Measurements from ENCODE around the gene SLC22A7.

DNA sequence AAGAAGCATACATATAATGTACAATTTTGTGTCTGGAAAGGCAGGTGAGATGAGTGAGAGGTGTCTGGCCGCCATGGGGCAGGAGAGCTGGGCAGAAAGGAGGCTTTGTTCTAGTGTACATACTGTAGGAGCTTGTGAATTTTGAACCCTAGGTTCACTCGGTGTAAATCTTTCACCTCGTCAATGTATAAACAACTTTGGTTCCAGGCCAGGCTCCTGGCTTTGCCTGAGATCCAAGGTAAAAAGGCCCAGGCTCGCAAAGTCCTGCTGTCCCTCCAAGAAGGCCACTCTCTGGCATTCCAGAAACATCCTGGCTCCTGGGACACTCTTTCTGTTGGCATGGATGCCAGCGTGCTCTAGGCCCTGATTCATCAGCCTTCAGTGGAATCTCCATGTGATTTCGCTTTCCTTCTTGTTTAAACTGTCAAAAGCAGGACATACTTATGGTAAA is 7.1 kb upstream of the SLC22A7 start:
- TF ChIP-seq, protein P1, sequence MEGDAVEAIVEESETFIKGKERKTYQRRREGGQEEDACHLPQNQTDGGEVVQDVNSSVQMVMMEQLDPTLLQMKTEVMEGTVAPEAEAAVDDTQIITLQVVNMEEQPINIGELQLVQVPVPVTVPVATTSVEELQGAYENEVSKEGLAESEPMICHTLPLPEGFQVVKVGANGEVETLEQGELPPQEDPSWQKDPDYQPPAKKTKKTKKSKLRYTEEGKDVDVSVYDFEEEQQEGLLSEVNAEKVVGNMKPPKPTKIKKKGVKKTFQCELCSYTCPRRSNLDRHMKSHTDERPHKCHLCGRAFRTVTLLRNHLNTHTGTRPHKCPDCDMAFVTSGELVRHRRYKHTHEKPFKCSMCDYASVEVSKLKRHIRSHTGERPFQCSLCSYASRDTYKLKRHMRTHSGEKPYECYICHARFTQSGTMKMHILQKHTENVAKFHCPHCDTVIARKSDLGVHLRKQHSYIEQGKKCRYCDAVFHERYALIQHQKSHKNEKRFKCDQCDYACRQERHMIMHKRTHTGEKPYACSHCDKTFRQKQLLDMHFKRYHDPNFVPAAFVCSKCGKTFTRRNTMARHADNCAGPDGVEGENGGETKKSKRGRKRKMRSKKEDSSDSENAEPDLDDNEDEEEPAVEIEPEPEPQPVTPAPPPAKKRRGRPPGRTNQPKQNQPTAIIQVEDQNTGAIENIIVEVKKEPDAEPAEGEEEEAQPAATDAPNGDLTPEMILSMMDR (IDR thresholded peaks at IDR 0.05; ENCODE audit: poor library complexity, severe bottlenecking) = no peak
- TF ChIP-seq EZH2 (IDR thresholded peaks at IDR 0.05; ENCODE audit: borderline replicate concordance, insufficient read depth, low read length, poor library complexity, severe bottlenecking) = no peak
- no peak for TF ChIP-seq EP300 (conservative IDR thresholded peaks at IDR 0.05; ENCODE audit: poor library complexity, severe bottlenecking)
- no peak for TF ChIP-seq TAF1 (IDR thresholded peaks at IDR 0.05; ENCODE audit: low read depth)
- TF ChIP-seq, protein P2, sequence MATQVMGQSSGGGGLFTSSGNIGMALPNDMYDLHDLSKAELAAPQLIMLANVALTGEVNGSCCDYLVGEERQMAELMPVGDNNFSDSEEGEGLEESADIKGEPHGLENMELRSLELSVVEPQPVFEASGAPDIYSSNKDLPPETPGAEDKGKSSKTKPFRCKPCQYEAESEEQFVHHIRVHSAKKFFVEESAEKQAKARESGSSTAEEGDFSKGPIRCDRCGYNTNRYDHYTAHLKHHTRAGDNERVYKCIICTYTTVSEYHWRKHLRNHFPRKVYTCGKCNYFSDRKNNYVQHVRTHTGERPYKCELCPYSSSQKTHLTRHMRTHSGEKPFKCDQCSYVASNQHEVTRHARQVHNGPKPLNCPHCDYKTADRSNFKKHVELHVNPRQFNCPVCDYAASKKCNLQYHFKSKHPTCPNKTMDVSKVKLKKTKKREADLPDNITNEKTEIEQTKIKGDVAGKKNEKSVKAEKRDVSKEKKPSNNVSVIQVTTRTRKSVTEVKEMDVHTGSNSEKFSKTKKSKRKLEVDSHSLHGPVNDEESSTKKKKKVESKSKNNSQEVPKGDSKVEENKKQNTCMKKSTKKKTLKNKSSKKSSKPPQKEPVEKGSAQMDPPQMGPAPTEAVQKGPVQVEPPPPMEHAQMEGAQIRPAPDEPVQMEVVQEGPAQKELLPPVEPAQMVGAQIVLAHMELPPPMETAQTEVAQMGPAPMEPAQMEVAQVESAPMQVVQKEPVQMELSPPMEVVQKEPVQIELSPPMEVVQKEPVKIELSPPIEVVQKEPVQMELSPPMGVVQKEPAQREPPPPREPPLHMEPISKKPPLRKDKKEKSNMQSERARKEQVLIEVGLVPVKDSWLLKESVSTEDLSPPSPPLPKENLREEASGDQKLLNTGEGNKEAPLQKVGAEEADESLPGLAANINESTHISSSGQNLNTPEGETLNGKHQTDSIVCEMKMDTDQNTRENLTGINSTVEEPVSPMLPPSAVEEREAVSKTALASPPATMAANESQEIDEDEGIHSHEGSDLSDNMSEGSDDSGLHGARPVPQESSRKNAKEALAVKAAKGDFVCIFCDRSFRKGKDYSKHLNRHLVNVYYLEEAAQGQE (IDR thresholded peaks at IDR 0.05; ENCODE audit: borderline replicate concordance) = no peak
- no peak for TF ChIP-seq RAD21 (conservative IDR thresholded peaks at IDR 0.05)
- TF ChIP-seq POLR2AphosphoS5 (IDR thresholded peaks at IDR 0.05) = no peak
- no peak for TF ChIP-seq SMC3 (conservative IDR thresholded peaks at IDR 0.05; ENCODE audit: poor library complexity)
- TF ChIP-seq MXI1 (conservative IDR thresholded peaks at IDR 0.05; ENCODE audit: poor library complexity, severe bottlenecking) = no peak

All from neural cell (in vitro differentiated cells).